B cell (primary cell): ENCODE measurements around the gene ASPSCR1. TPM values are rescaled to one million over a fixed set of nuclear protein-coding genes. Genes with fewer than 3 reads are reported as not detected.
A peak's percentile ranks its signal among the peaks of the same experiment; 100 is the strongest.

ENCODE experiments used
- ATAC-seq: fragments of 200-7000 bp; cut with Tn5 transposase; one replicate; pipeline ENCODE4 v1.10.0; 2021; ENCODE audit warnings: low read depth, mild to moderate bottlenecking, moderate number of reproducible peaks, moderate library complexity
- CTCF ChIA-PET: fragments of 350-600 bp; sonication (Branson Sonifier 250); formaldehyde crosslinking; loops from one replicate; lab custom pipeline; 2021; ENCODE audit warnings: antibody characterized with exemption, inconsistent platforms; lab: Charles Lee
- POLR2A ChIA-PET: fragments of 350-600 bp; sonication (Branson Sonifier 250); formaldehyde crosslinking; loops from one replicate; lab custom pipeline; 2021; ENCODE audit warnings: antibody characterized with exemption; lab: Charles Lee
- DNase-seq: peaks from one replicate; pipeline ENCODE4 v3.0.0; 2013
- H2AFZ ChIP-seq: 2 replicates; pipeline ENCODE4 v1.6.1; 2012; ENCODE audit warnings: mild to moderate bottlenecking, low read depth, low read length; ENCODE audit not compliant: insufficient read depth, poor library complexity, severe bottlenecking
- H3K27ac ChIP-seq, 2 donors: 1 replicate in 1 of 2; 2 replicates in 1 of 2; pipeline ENCODE4 v1.5.1; 2012 to 2013; ENCODE audit warnings: low read length in 2 of 2, mild to moderate bottlenecking in 2 of 2, moderate library complexity in 1 of 2
- H3K27me3 ChIP-seq, 4 experiments: fragments of 200-600 bp in 1 of 4; sonication (generic) in 1 of 4; replicated peaks in 1 of 4; 1 replicate in 2 of 4; 2 replicates in 2 of 4; pipeline versions ENCODE4 v1.6.1 to v1.7.0; 2013 to 2016; ENCODE audit warnings: low read length in 3 of 4, mild to moderate bottlenecking in 2 of 4, mixed read lengths in 1 of 4, moderate library complexity in 1 of 4; ENCODE audit not compliant: insufficient read depth in 4 of 4, control insufficient read depth in 3 of 4; ENCODE audit errors: control extremely low read depth in 1 of 4
- H3K36me3 ChIP-seq, 2 experiments: replicated peaks in 1 of 2; 1 replicate in 1 of 2; 2 replicates in 1 of 2; pipeline versions ENCODE4 v1.6.1 to v1.7.1; 2013; ENCODE audit warnings: low read length in 1 of 2; ENCODE audit not compliant: insufficient read depth in 2 of 2, control insufficient read depth in 1 of 2; ENCODE audit errors: control extremely low read depth in 1 of 2, extremely low read depth in 1 of 2
- H3K4me1 ChIP-seq, 2 donors: fragments of 200-600 bp in 1 of 2; sonication (generic) in 1 of 2; 1 replicate in 1 of 2; 2 replicates in 1 of 2; pipeline versions ENCODE4 v1.5.1 to v1.6.1; 2013 to 2017; ENCODE audit warnings: low read length in 2 of 2; ENCODE audit not compliant: control insufficient read depth in 2 of 2, insufficient read depth in 2 of 2
- H3K4me2 ChIP-seq: replicated peaks from 2 replicates; pipeline ENCODE3; 2012; ENCODE audit warnings: mild to moderate bottlenecking, low read depth, low read length; ENCODE audit not compliant: poor library complexity, severe bottlenecking
- H3K4me3 ChIP-seq, 5 experiments: fragments of 200-600 bp in 1 of 5; sonication (generic) in 1 of 5; 1 replicate in 3 of 5; 2 replicates in 2 of 5; pipeline versions ENCODE4 v1.5.1 to v1.7.0; 2011 to 2016; ENCODE audit warnings: low read length in 4 of 5, mild to moderate bottlenecking in 4 of 5, low read depth in 2 of 5, control low read depth in 1 of 5, moderate library complexity in 1 of 5; ENCODE audit not compliant: insufficient read depth in 1 of 5; ENCODE audit errors: control extremely low read depth in 1 of 5, extremely low read depth in 1 of 5
- H3K79me2 ChIP-seq: fragments of 200-600 bp; sonication (generic); one replicate; pipeline ENCODE4 v1.6.0; 2016; ENCODE audit warnings: low read length; ENCODE audit not compliant: control insufficient read depth, insufficient read depth
- H3K9ac ChIP-seq: fragments of 200-600 bp; sonication (generic); 2 replicates; pipeline ENCODE4 v1.6.1; 2017; ENCODE audit warnings: mild to moderate bottlenecking, low read length, moderate library complexity
- H3K9me3 ChIP-seq, 3 donors: one replicate each; pipeline versions ENCODE4 v1.6.1 to v1.7.1; 2013; ENCODE audit warnings: low read length in 2 of 3; ENCODE audit not compliant: control insufficient read depth in 2 of 3, insufficient read depth in 1 of 3; ENCODE audit errors: control extremely low read depth in 1 of 3
- H4K20me1 ChIP-seq: 2 replicates; pipeline ENCODE4 v1.6.0; 2012; ENCODE audit warnings: mild to moderate bottlenecking, low read length; ENCODE audit not compliant: insufficient read depth, control insufficient read depth, poor library complexity, severe bottlenecking
- H3K27ac Mint-ChIP-seq: one replicate; pipeline ENCODE4 v1.8.0; 2021; ENCODE audit warnings: mixed read lengths
- H3K27me3 Mint-ChIP-seq: one replicate; pipeline ENCODE4 v1.8.0; 2021; ENCODE audit warnings: mixed read lengths
- H3K4me1 Mint-ChIP-seq: one replicate; pipeline ENCODE4 v1.8.0; 2021; ENCODE audit warnings: mixed read lengths
- H3K4me3 Mint-ChIP-seq: one replicate; pipeline ENCODE4 v1.8.0; 2021; ENCODE audit warnings: mixed read lengths
- H3K9me3 Mint-ChIP-seq: one replicate; pipeline ENCODE4 v1.8.0; 2022; ENCODE audit warnings: mixed read lengths; ENCODE audit not compliant: insufficient read depth
- CTCF ChIP-seq: fragments of 200-600 bp; IDR thresholded peaks from one replicate; pipeline ENCODE4 v1.8.0; 2022; ENCODE audit warnings: antibody characterized with exemption, mild to moderate bottlenecking
- EZH2 ChIP-seq: IDR thresholded peaks from 2 replicates; pipeline ENCODE4 v1.6.1; 2012; ENCODE audit warnings: borderline replicate concordance, low read depth, mild to moderate bottlenecking, moderate library complexity, low read length; ENCODE audit not compliant: insufficient read depth, poor library complexity, severe bottlenecking
- WGBS: methylation state at CpG from one replicate; pipeline ENCODE4 v1.1.5; 2013; ENCODE audit warnings: missing lambda C conversion rate; ENCODE audit not compliant: insufficient coverage; 5-methylcytosine and 5-hydroxymethylcytosine counted together
- intact Hi-C: fragments of 100-400 bp; cut with micrococcal nuclease; formaldehyde crosslinking; loops from one replicate; pipeline ENCODE4 v1.10.0; 2022
- polyA plus RNA-seq: library from polyadenylated mRNA; depleted of rRNA; stranded (reverse); fragments of >200 nt; gene quantifications from 2 replicates; pipeline ENCODE4 v1.2.3, GENCODE V29; 2012
- total RNA-seq, 2 donors: library from RNA; stranded (reverse); fragments of 120-200 nt in 1 of 2; gene quantifications; 1 replicate in 1 of 2; 2 replicates in 1 of 2; pipeline versions ENCODE4 v1.2.3 to v1.2.4, GENCODE V29; 2013 to 2022

The ASPSCR1 gene
- total and polyA plus RNA-seq, 2 donors (not counting 1 experiment from before 2014, with no cell fraction given) = 34.0 to 46.7 TPM

- DNase-seq (peak; percentile 84), ATAC-seq (peak; percentile 89)
- TF ChIP-seq EZH2 (no peak), CTCF (no peak)
- Mint-ChIP-seq H3K4me1 (peaks cover 15% of the 10 kb centered on the region), H3K4me3 (peak within 1 kb of the TSS; percentile 81), H3K27me3 (no peaks in the 10 kb centered on the region), H3K9me3 (no peaks in the 10 kb centered on the region), H3K27ac (peak within 1 kb of the TSS; percentile 89)
- Histone ChIP-seq H2AFZ (peak within 1 kb of the TSS; percentile 100), H3K27me3 (no peaks in the 10 kb centered on the region), H3K36me3 (peaks cover 0 to 13% of the 10 kb centered on the region in 2 experiments), H3K4me1 (peaks cover 16 to 26% of the 10 kb centered on the region in 2 donors), H3K79me2 (peaks cover 12% of the 10 kb centered on the region), H3K4me3 (peak within 1 kb of the TSS; percentile 18 to 76 (median 74)), H3K4me2 (peak within 1 kb of the TSS; percentile 85), H3K27ac (peak within 1 kb of the TSS; percentile 79 to 90), H3K9me3 (no peaks in the 10 kb centered on the region), H3K9ac (peak within 1 kb of the TSS; percentile 85), H4K20me1 (peaks cover 8% of the 10 kb centered on the region)
- ChIA-PET CTCF (interaction anchor here (1.0 to 1.3 kb wide), 3 partner anchors 10 to 40 kb away, joined by 3 read pairs; partner anchors contain the start of gene DCXR), POLR2A (interaction anchor here (1.1 to 1.4 kb wide), 3 partner anchors 16 to 33 kb away, joined by 3 to 4 read pairs (median 3); partner anchors contain the start of gene DCXR)
- intact Hi-C loops = loop anchor here (1.0 kb wide), 2 partner anchors 14 to 33 kb away; partner anchors contain the start of genes FASN, GPS1 and RFNG
- WGBS = 11% methylated on average over 88 of the region's 88 CpGs
Observed at GRCh38 chr17:82065638-82066303, 88.3 kb downstream of the ASPSCR1 start, which contains the start of gene DUS1L. Gene DUS1L (minus strand): TSS chr17:82065804. CDS start chr17:82065059, 745 bp downstream.

Other genes starting within 250 kb of the ASPSCR1 start
- gene GCGR, start 173.5 kb upstream of the ASPSCR1 start, total RNA-seq = not detected in 2 replicates
- not detected in 2 replicates for gene GCGR, start 173.5 kb upstream of the ASPSCR1 start, polyA plus RNA-seq
- 69.7 and 74.3 TPM in 2 replicates for gene MCRIP1, start 144.3 kb upstream of the ASPSCR1 start, total RNA-seq
- 59.2 and 84.0 TPM in 2 replicates for gene MCRIP1, start 144.3 kb upstream of the ASPSCR1 start, polyA plus RNA-seq
- gene PPP1R27, start 142.6 kb upstream of the ASPSCR1 start, total RNA-seq = not detected in 2 replicates
- gene PPP1R27, start 142.6 kb upstream of the ASPSCR1 start, polyA plus RNA-seq = not detected in 2 replicates
- gene P4HB, start 117.1 kb upstream of the ASPSCR1 start, total RNA-seq = 191 and 197 TPM in 2 replicates
- gene P4HB, start 117.1 kb upstream of the ASPSCR1 start, polyA plus RNA-seq = 37.4 and 42.5 TPM in 2 replicates
- gene ARHGDIA, start 106.3 kb upstream of the ASPSCR1 start, total RNA-seq = 262 and 263 TPM in 2 replicates
- 510 and 744 TPM in 2 replicates for gene ARHGDIA, start 106.3 kb upstream of the ASPSCR1 start, polyA plus RNA-seq
- gene ALYREF, start 86.0 kb upstream of the ASPSCR1 start, total RNA-seq = 49.7 and 52.1 TPM in 2 replicates
- gene ALYREF, start 86.0 kb upstream of the ASPSCR1 start, polyA plus RNA-seq = 102 and 128 TPM in 2 replicates
- 39.5 and 43.3 TPM in 2 replicates for gene ANAPC11, start 85.9 kb upstream of the ASPSCR1 start, total RNA-seq
- 110 and 120 TPM in 2 replicates for gene ANAPC11, start 85.9 kb upstream of the ASPSCR1 start, polyA plus RNA-seq
- 0.24 and 0.44 TPM in 2 replicates for gene NPB, start 75.4 kb upstream of the ASPSCR1 start, total RNA-seq
- gene NPB, start 75.4 kb upstream of the ASPSCR1 start, polyA plus RNA-seq = not detected in 2 replicates
- 34.2 and 34.9 TPM in 2 replicates for gene PCYT2, start 66.2 kb upstream of the ASPSCR1 start, total RNA-seq
- 33.4 and 38.7 TPM in 2 replicates for gene PCYT2, start 66.2 kb upstream of the ASPSCR1 start, polyA plus RNA-seq
- 82.7 and 83.2 TPM in 2 replicates for gene SIRT7, start 59.5 kb upstream of the ASPSCR1 start, total RNA-seq
- 59.5 and 77.2 TPM in 2 replicates for gene SIRT7, start 59.5 kb upstream of the ASPSCR1 start, polyA plus RNA-seq
- gene MAFG, start 49.9 kb upstream of the ASPSCR1 start, total RNA-seq = 27.9 and 29.0 TPM in 2 replicates
- gene MAFG, start 49.9 kb upstream of the ASPSCR1 start, polyA plus RNA-seq = 11.4 and 29.8 TPM in 2 replicates
- gene PYCR1, start 40.3 kb upstream of the ASPSCR1 start, total RNA-seq = 3.7 and 4.4 TPM in 2 replicates
- gene PYCR1, start 40.3 kb upstream of the ASPSCR1 start, polyA plus RNA-seq = 3.7 and 4.3 TPM in 2 replicates
- gene MYADML2, start 30.4 kb upstream of the ASPSCR1 start, total RNA-seq = not detected in 2 replicates
- gene MYADML2, start 30.4 kb upstream of the ASPSCR1 start, polyA plus RNA-seq = not detected in 2 replicates
- not detected in 2 replicates for gene NOTUM, start 16.4 kb upstream of the ASPSCR1 start, total RNA-seq
- gene NOTUM, start 16.4 kb upstream of the ASPSCR1 start, polyA plus RNA-seq = not detected in 2 replicates
- 26.7 and 37.0 TPM in 2 replicates for gene CENPX, start 45.2 kb downstream of the ASPSCR1 start, total RNA-seq
- 36.8 and 40.1 TPM in 2 replicates for gene CENPX, start 45.2 kb downstream of the ASPSCR1 start, polyA plus RNA-seq
- gene LRRC45, start 45.7 kb downstream of the ASPSCR1 start, total RNA-seq = 16.3 and 19.4 TPM in 2 replicates
- gene LRRC45, start 45.7 kb downstream of the ASPSCR1 start, polyA plus RNA-seq = 19.6 and 20.4 TPM in 2 replicates
- 0.41 and 0.62 TPM in 2 replicates for gene RAC3, start 54.0 kb downstream of the ASPSCR1 start, total RNA-seq
- gene RAC3, start 54.0 kb downstream of the ASPSCR1 start, polyA plus RNA-seq = 1.1 and 2.0 TPM in 2 replicates
- 63.9 and 70.7 TPM in 2 replicates for gene DCXR, start 60.1 kb downstream of the ASPSCR1 start, total RNA-seq
- gene DCXR, start 60.1 kb downstream of the ASPSCR1 start, polyA plus RNA-seq = 143 and 424 TPM in 2 replicates
- gene RFNG, start 74.2 kb downstream of the ASPSCR1 start, total RNA-seq = 30.1 TPM in 2 replicates
- gene RFNG, start 74.2 kb downstream of the ASPSCR1 start, polyA plus RNA-seq = 37.8 and 44.5 TPM in 2 replicates
- gene GPS1, start 74.3 kb downstream of the ASPSCR1 start, total RNA-seq = 79.5 and 80.5 TPM in 2 replicates
- gene GPS1, start 74.3 kb downstream of the ASPSCR1 start, polyA plus RNA-seq = 105 and 124 TPM in 2 replicates
- 109 and 112 TPM in 2 replicates for gene DUS1L, start 88.2 kb downstream of the ASPSCR1 start, total RNA-seq
- 241 and 291 TPM in 2 replicates for gene DUS1L, start 88.2 kb downstream of the ASPSCR1 start, polyA plus RNA-seq
- 35.6 and 36.8 TPM in 2 replicates for gene FASN, start 120.6 kb downstream of the ASPSCR1 start, total RNA-seq
- gene FASN, start 120.6 kb downstream of the ASPSCR1 start, polyA plus RNA-seq = 19.4 and 29.6 TPM in 2 replicates
- 67.2 and 82.0 TPM in 2 replicates for gene CCDC57, start 235.2 kb downstream of the ASPSCR1 start, total RNA-seq
- gene CCDC57, start 235.2 kb downstream of the ASPSCR1 start, polyA plus RNA-seq = 34.2 and 49.7 TPM in 2 replicates